Islet precursor cell (in vitro differentiated cells): ENCODE data around the gene PLA2G12A.

Experiments
- DNase-seq: peaks from one replicate; pipeline ENCODE4 v3.0.0-alpha.2; 2018

Gene PLA2G12A

GRCh38 chr4:109675843-109676242 lies 54.0 kb downstream of the PLA2G12A start:
- DNase-seq = no peak

DNA sequence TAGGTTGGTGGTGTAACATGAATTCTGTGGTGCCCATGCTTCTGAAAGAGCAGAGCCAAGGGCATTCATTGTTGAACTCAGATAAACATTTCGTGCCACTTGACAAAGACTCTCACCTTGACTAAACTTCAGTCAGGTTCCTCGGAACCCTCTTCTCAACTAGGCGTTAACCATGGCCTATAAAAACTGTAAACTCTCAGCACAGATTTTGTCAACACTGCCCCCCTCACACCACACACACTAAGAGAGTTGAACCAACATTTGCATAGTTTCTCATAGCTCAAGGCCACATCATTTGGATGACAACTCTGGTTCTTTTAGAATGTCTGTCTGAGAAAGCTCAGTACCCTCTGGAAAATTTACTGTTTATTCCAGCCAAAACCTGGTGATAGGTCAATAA lies 54.7 kb downstream of the PLA2G12A start:
- DNase-seq = no peak

GRCh38 chr4:109673303-109673702 lies 56.6 kb downstream of the PLA2G12A start:
- no peak for DNase-seq

DNA sequence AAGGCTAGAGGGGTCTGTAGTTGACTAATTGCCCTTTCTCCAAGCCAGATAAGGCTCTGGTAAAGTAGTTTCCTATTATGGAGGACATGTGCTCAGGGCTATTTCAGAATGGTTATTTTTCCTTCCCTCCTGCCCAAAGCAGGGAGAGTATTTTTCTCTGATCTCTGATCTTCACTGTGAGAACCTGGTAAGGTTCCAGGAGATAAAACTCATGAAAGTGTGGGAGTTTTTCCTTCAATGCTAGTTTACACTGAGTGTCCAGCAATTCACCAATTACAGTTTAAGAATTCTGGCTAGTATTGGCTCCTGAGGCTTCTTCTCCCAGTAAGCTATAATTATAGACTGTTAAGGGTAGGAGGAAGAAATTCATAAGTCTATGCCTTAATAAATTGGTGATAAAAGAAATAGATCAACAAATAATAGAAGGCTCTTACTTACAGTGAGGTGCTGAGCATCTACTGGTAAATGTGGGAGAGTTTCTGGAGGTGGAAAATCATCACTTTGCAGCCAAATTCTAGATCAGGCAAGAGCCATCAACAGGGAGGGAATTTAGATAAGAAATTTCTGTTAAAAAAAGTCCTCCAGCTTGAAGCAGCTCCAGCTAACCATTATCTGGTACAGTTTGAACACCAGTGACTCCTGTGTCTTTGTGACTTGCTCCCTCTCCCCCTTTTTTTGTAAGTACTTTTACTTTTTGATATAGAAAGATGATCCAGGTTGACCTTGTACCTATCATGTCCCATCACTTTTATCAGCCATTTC lies 57.5 kb downstream of the PLA2G12A start:
- DNase-seq = no peak

DNA sequence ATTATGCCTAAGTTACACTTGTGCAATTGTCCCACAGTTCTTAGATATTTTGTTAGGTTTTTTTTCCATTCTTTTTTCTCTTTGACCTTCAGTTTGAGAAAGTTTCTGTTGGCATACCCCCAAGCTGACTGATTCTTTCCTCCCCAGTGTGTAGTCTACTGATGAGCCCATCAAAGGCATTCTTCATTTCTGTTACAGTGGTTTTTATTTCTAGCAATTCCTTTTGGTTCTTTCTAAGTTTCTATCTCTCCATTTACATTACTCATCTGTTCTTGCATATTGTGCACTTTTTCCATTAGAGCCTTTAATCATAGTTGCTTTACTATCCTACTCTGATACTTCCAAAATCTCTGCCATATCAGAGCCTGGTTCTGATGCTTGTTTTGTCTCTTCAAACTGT lies 58.5 kb downstream of the PLA2G12A start:
- no peak for DNase-seq

DNA sequence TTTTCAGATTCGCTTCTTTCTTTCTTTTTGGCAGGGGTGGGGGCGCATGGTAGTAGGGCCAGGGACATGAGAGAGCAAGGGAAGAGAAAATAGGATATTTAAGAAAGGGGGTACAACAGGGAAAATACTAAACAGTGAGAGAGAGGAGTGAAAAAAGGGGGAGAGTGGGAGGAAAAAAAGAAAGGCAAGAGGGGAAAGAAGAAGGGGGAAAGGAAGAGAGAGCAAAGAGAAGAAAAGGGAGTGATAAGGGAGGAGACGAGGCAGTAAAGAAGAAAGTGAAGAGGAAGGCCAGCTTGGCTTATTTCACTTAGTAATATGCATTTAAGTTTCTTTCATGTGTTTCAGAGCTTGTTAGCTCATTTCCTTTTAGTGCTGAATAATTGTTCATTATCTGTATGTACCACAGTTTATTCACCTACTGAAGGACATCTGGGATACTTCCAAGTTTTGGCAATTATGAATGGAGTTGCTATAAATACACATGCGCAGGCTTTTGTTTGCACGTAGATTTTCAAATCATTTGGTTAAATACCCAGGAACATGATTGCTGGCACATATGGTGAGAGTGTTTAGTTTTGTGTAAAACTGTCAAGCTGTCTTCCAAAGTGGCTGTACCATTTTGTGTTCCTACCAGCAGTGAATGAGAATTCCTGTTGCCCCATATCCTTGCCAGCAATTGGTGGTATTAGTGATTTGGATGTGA lies 63.9 kb downstream of the PLA2G12A start:
- no peak for DNase-seq

GRCh38 chr4:109662771-109663170 lies 67.1 kb downstream of the PLA2G12A start:
- DNase-seq = no peak

DNA sequence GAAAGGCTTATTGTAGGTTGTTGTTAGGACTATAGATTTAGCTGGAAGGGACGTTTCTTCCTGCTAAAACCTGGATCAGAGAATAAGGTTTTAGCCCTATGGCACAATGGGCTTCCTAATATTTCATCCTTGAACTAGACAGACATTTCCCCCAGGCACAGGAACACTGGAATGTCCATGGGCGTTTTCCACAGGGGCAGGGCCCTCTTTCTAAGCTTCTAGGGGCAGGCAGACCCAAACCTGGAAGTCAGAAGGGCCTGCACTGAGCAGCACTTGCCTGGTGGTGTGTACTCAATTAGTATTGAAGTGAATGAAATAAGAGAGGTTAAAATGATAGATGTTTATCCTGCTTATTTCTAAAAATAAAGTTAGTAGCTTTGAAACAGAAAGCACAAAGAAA lies 67.8 kb downstream of the PLA2G12A start:
- DNase-seq = no peak
